Gastroesophageal sphincter (tissue), 4 donors: ENCODE measurements around the gene RASL10A. TPM values are rescaled to one million over a fixed set of nuclear protein-coding genes. Genes with fewer than 3 reads are reported as not detected.
A peak's percentile ranks its signal among the peaks of the same experiment; 100 is the strongest.

Experiments used
- ATAC-seq: fragments of 150-250 bp; one replicate; pipeline ENCODE4 v1.9.1; 2016; ENCODE audit warnings: mild to moderate bottlenecking, moderate library complexity
- H3K27ac ChIP-seq, 4 donors: fragments of 200-600 bp; sonication (generic) in 3 of 4; 1 replicate in 3 of 4; 2 replicates in 1 of 4; pipeline ENCODE4 v1.5.1; 2016 to 2019
- H3K27me3 ChIP-seq: fragments of 200-600 bp; sonication (generic); one replicate; pipeline ENCODE4 v1.5.1; 2019
- H3K36me3 ChIP-seq, 2 donors: fragments of 200-600 bp; sonication (generic); one replicate each; pipeline ENCODE4 v1.5.1; 2019; ENCODE audit warnings: control low read depth in 1 of 2
- H3K4me1 ChIP-seq, 3 donors: fragments of 200-600 bp; sonication (generic); 1 replicate in 2 of 3; 2 replicates in 1 of 3; pipeline ENCODE4 v1.5.1; 2016 to 2019; ENCODE audit warnings: control low read depth in 2 of 3
- H3K4me3 ChIP-seq, 2 donors: fragments of 200-600 bp; sonication (generic); one replicate each; pipeline ENCODE4 v1.5.1; 2019; ENCODE audit warnings: mild to moderate bottlenecking in 1 of 2, moderate library complexity in 1 of 2
- H3K9me3 ChIP-seq, 3 donors: fragments of 200-600 bp; sonication (generic); one replicate each; pipeline ENCODE4 v1.5.1; 2017 to 2019; ENCODE audit warnings: control low read depth in 2 of 3
- EP300 ChIP-seq: sonication (generic); formaldehyde crosslinking; IDR thresholded peaks from one replicate; pipeline ENCODE4 v1.6.1; 2017; ENCODE audit warnings: antibody characterized with exemption, mild to moderate bottlenecking
- POLR2A ChIP-seq, 2 donors: fragments of 450-650 bp; IDR thresholded peaks; one replicate each; pipeline ENCODE4 v1.6.1; 2017; ENCODE audit warnings: antibody characterized with exemption in 2 of 2, mild to moderate bottlenecking in 2 of 2, moderate library complexity in 1 of 2
- POLR2AphosphoS5 ChIP-seq: sonication (generic); formaldehyde crosslinking; IDR thresholded peaks from one replicate; pipeline ENCODE4 v1.6.1; 2017; ENCODE audit warnings: antibody characterized with exemption
- WGBS, 2 donors: methylation state at CpG; one replicate each; pipeline ENCODE4 v1.1.5; 2018; ENCODE audit warnings: low coverage in 1 of 2; 5-methylcytosine and 5-hydroxymethylcytosine counted together
- total RNA-seq, 4 donors: library from RNA; depleted of rRNA; stranded (reverse); fragments of >200 nt; gene quantifications; one replicate each; pipeline ENCODE4 v1.1.0, GENCODE V29; 2016
- TF ChIP-seq, protein P1 (sequence below), 4 experiments: fragments of 200-600 bp in 2 of 4; fragments of 450-650 bp in 2 of 4; sonication (generic) in 1 of 4; IDR thresholded peaks; one replicate each; pipeline ENCODE4 v1.5.1; 2017 to 2019; ENCODE audit warnings: antibody characterized with exemption in 4 of 4, mild to moderate bottlenecking in 2 of 4, moderate library complexity in 2 of 4

Gene RASL10A
- total RNA-seq, 4 donors from 2014 or later, result 0.40 to 0.73 (median 0.72) TPM; not detected in 1

DNA sequence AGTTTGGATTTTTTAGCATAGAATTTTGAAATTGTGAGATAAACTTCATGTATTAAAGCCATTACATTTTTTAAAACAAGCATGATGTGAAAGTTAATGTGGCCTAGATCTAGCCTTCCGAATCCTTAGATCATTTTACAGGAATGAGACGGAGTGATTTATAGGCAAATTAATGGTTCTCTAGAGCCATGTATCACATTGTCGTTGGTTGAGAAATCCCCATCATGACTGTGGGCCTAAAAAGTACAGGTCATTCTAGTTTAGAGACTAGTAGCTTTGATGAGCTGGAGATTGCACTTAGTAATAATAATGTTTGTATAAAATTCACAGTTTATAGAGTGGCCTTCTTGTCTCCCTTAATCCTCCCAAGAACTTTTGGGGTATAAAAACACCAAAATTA lies 40.3 kb downstream of the RASL10A start:
- ATAC-seq, result no peak
- H3K36me3 ChIP-seq, result peaks cover 20 to 80% of the 10 kb centered on the region in 2 donors
- H3K27ac ChIP-seq, result no peak overlapping the region
- H3K9me3 ChIP-seq, result no peaks in the 10 kb centered on the region
- WGBS, 2 donors, result 29 to 53% methylated on average over 3 of the region's 3 CpGs
- H3K27me3 ChIP-seq, result no peaks in the 10 kb centered on the region
- H3K4me3 ChIP-seq, result no peak overlapping the region
- peaks cover 14 to 80% (median 32%) of the 10 kb centered on the region in 3 donors for H3K4me1 ChIP-seq
- TF ChIP-seq, protein P1, sequence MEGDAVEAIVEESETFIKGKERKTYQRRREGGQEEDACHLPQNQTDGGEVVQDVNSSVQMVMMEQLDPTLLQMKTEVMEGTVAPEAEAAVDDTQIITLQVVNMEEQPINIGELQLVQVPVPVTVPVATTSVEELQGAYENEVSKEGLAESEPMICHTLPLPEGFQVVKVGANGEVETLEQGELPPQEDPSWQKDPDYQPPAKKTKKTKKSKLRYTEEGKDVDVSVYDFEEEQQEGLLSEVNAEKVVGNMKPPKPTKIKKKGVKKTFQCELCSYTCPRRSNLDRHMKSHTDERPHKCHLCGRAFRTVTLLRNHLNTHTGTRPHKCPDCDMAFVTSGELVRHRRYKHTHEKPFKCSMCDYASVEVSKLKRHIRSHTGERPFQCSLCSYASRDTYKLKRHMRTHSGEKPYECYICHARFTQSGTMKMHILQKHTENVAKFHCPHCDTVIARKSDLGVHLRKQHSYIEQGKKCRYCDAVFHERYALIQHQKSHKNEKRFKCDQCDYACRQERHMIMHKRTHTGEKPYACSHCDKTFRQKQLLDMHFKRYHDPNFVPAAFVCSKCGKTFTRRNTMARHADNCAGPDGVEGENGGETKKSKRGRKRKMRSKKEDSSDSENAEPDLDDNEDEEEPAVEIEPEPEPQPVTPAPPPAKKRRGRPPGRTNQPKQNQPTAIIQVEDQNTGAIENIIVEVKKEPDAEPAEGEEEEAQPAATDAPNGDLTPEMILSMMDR (IDR thresholded peaks at IDR 0.05), result no peak
- no peak for TF ChIP-seq POLR2AphosphoS5

DNA sequence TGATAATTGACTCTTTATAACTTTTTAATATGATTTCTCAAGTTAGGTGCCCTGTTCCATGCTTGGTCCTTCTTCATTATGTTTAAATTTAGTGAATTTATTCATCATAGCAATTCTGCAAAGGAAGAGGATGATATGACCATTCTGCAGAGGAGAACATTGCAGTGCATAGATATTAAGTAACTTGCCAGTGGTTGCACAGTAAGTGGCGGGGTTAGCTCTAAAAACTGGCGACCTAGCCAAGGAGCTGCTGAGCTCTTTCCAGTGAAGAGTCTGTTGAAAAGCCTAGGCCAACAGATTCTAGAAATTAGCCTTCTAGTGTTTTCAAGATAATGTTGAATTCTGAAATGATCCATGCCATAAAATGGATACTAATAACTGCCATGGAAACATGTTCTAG lies 42.9 kb downstream of the RASL10A start:
- no peak for TF ChIP-seq POLR2AphosphoS5
- TF ChIP-seq, protein P1 (IDR thresholded peaks at IDR 0.05), result no peak
- no peak for TF ChIP-seq EP300
- no peak for TF ChIP-seq POLR2A (IDR thresholded peaks at IDR 0.05)
- peaks cover 20 to 54% of the 10 kb centered on the region in 2 donors for H3K36me3 ChIP-seq
- whole genome bisulfite sequencing, 2 donors, result 68% methylated on average over 2 of the region's 2 CpGs; no CpG with 5 or more reads in 1 of the 2 donors
- H3K27ac ChIP-seq, result no peak overlapping the region
- no peak for ATAC-seq
- no peaks in the 10 kb centered on the region for H3K27me3 ChIP-seq
- H3K4me1 ChIP-seq, result peaks cover 14 to 87% (median 35%) of the 10 kb centered on the region in 3 donors
- H3K9me3 ChIP-seq, result no peaks in the 10 kb centered on the region
- no peak overlapping the region for H3K4me3 ChIP-seq

DNA sequence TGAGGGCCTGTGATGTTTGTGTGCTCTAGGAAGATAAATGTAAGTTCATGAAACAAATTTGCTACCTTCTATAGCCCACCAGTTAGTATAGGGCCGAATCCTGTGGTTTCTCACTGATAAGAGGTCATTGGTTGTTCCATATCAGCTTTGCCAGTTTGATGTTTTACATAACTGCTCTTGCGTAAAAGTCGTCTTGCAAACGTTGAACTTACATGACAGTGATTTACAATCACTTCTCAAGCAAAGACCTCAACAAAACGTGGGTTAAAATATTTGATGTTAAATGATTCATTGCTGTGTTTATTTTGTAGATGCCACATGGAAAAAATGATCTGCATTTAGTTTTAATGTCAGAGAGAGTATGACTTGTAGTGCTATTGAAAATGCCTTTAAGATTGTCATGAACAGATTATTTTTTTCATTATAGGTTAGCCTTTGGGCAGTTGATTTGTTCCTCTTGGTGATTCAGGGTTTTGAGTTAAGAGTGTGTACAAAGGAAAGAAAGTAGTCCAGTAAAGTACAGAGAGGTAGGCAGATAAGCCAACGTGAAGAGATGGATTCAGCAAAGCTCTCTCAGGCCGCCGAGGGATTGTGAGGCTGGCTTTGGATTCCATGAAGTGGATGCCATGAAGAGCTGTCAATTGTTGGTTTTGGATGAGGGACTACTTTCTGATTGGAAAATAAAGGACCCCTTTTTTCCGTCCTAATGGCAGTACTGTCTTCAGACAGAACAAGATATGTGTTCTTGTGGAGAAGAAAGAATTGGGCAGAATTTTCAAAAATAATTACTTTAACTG lies 44.8 kb downstream of the RASL10A start:
- Histone ChIP-seq H3K4me3 (peak overlapping the region; percentile 70 to 86), H3K27ac (peak overlapping the region in 3 of 4 donors; percentile 96 to 99 (median 97)), H3K27me3 (no peaks in the 10 kb centered on the region), H3K9me3 (no peaks in the 10 kb centered on the region), H3K36me3 (peaks cover 15 to 37% of the 10 kb centered on the region in 2 donors), H3K4me1 (peaks cover 14 to 86% (median 46%) of the 10 kb centered on the region in 3 donors)
- ATAC-seq, result no peak
- 8 to 11% methylated on average over 9 of the region's 9 CpGs for WGBS, 2 donors
- TF ChIP-seq, protein P1 (IDR thresholded peaks at IDR 0.05), result no peak
- TF ChIP-seq POLR2AphosphoS5, result no peak
- no peak for TF ChIP-seq POLR2A (IDR thresholded peaks at IDR 0.05)
- no peak for TF ChIP-seq EP300

DNA sequence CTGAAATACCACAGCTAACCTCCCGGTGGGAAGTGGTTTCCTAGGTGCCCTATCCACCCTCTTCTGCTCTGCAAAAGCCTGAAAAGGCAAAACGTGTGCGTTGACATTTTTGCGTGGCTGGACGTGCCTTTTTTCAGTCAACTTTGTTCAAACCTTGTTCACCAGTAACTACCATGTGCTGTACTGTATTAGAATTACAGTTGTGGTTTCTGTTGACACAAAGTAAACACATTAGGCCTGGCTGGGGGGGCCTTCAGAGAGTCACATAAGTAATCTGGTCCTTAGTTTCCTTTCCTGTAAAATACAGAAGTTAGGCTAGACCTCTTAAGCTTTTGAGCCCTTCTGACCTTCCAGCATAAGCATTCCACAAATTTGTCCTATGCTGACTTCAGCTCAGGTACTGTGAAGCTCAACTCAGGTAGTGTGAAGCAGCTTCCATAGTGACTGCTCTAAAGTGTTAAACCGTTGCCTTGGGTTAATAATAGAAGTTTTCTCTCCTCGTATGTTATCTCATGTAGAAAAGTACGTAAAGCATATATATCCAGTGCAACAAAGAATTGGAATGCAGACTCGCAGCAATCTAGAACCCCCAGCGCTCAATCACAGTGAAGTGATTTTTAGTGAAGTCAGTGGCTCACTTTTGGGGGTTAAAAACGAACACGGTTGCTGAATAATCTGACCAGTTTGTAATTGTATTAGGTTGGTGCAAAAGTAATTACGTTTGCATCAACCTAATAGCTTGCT lies 45.6 kb downstream of the RASL10A start:
- Histone ChIP-seq H3K4me3 (peak overlapping the region; percentile 70 to 86), H3K9me3 (no peaks in the 10 kb centered on the region), H3K27me3 (no peaks in the 10 kb centered on the region), H3K27ac (peak overlapping the region in 3 of 4 donors; percentile 96 to 99 (median 97)), H3K36me3 (peaks cover 9 to 37% of the 10 kb centered on the region in 2 donors), H3K4me1 (peaks cover 10 to 79% (median 46%) of the 10 kb centered on the region in 3 donors)
- ATAC-seq, result no peak
- 9 to 21% methylated on average over 12 to 13 of the region's 13 CpGs for WGBS, 2 donors
- TF ChIP-seq EP300, result no peak
- no peak for TF ChIP-seq POLR2AphosphoS5
- no peak for TF ChIP-seq POLR2A (IDR thresholded peaks at IDR 0.05)
- TF ChIP-seq, protein P1 (IDR thresholded peaks at IDR 0.05), result no peak
